ENCODE results near the gene NLN. TPM values are rescaled to one million over a fixed set of nuclear protein-coding genes. Genes with fewer than 3 reads are reported as not detected.

The NLN gene
- total and polyA plus RNA-seq, 2 donors (not counting 1 experiment from before 2014, with no cell fraction given) = 29.2 to 33.7 TPM

DNA sequence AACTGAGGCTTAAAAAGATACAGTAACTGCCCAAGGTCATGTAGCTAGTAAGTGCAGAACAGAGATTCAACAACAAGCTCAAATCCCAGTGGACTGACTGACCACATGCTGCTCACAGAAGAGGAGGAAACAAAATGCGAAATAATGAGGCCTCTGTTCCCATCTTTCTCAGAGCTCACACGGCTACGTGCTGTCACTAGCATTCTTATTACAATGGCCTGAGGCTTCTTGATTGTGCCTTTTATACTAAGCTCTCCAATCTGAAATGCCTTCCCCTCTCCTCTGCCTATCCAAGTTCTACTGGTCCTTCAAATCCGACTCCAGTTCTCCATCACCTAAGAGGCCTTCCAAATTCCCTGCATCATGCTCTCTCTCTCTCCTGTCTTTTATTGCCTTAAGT lies 26.1 kb upstream of the NLN start:
- Histone ChIP-seq H3K27me3 (ENCODE audit: control insufficient read depth, insufficient read depth, low read length) (no peaks in the 10 kb centered on the region), H2AFZ (ENCODE audit: low read length) (no peak overlapping the region), H3K4me2 (ENCODE audit: extremely low read depth, insufficient read depth, low read length) (no peak overlapping the region), H3K9ac (ENCODE audit: insufficient read depth, low read length) (no peak overlapping the region), H3K79me2 (ENCODE audit: control insufficient read depth, insufficient read depth, low read length) (no peaks in the 10 kb centered on the region), H3K4me3 (replicated peaks in 1 of 4; ENCODE audit: control extremely low read depth in 1 of 4, insufficient read depth in 1 of 4, low read depth in 3 of 4, low read length in 4 of 4) (no peak overlapping the region), H3K4me1 (ENCODE audit: control insufficient read depth, extremely low read depth, insufficient read depth, low read length) (no peaks in the 10 kb centered on the region), H3K9me3 (ENCODE audit: control insufficient read depth, insufficient read depth, low read depth, low read length) (no peaks in the 10 kb centered on the region), H3K36me3 (ENCODE audit: control insufficient read depth, insufficient read depth, low read length) (no peaks in the 10 kb centered on the region), H3K27ac (ENCODE audit: insufficient read depth, low read length) (no peak overlapping the region), H4K20me1 (ENCODE audit: control insufficient read depth, extremely low read depth, insufficient read depth, low read length) (no peaks in the 10 kb centered on the region)
- no peak for DNase-seq (ENCODE audit: low read depth in 2 of 2)
- TF ChIP-seq EZH2 (IDR thresholded peaks at IDR 0.05; ENCODE audit: low read length, missing control alignments) (no peak), CTCF (conservative IDR thresholded peaks at IDR 0.05 in 1 of 2, IDR thresholded peaks at IDR 0.05 in 1 of 2; ENCODE audit: low read depth in 1 of 2, low read length in 2 of 2) (no peak)

- Histone ChIP-seq H3K36me3 (ENCODE audit: control insufficient read depth, insufficient read depth, low read length) (no peaks in the 10 kb centered on the region), H3K27ac (ENCODE audit: insufficient read depth, low read length) (no peak overlapping the region), H4K20me1 (ENCODE audit: control insufficient read depth, extremely low read depth, insufficient read depth, low read length) (no peaks in the 10 kb centered on the region), H3K4me3 (replicated peaks in 1 of 4; ENCODE audit: control extremely low read depth in 1 of 4, insufficient read depth in 1 of 4, low read depth in 3 of 4, low read length in 4 of 4) (no peak overlapping the region), H3K4me2 (ENCODE audit: extremely low read depth, insufficient read depth, low read length) (no peak overlapping the region), H3K27me3 (ENCODE audit: control insufficient read depth, insufficient read depth, low read length) (no peaks in the 10 kb centered on the region), H3K4me1 (ENCODE audit: control insufficient read depth, extremely low read depth, insufficient read depth, low read length) (no peaks in the 10 kb centered on the region), H3K9me3 (ENCODE audit: control insufficient read depth, insufficient read depth, low read depth, low read length) (no peaks in the 10 kb centered on the region), H3K9ac (ENCODE audit: insufficient read depth, low read length) (no peak overlapping the region), H3K79me2 (ENCODE audit: control insufficient read depth, insufficient read depth, low read length) (no peaks in the 10 kb centered on the region), H2AFZ (ENCODE audit: low read length) (no peak overlapping the region)
- no peak for TF ChIP-seq CTCF (conservative IDR thresholded peaks at IDR 0.05 in 1 of 2, IDR thresholded peaks at IDR 0.05 in 1 of 2; ENCODE audit: low read depth in 1 of 2, low read length in 2 of 2)
- no peak for TF ChIP-seq EZH2 (IDR thresholded peaks at IDR 0.05; ENCODE audit: low read length, missing control alignments)
- peak; percentile 6 to 12 for DNase-seq (ENCODE audit: low read depth in 2 of 2)
Measured at GRCh38 chr5:65696892-65697291, 25.1 kb upstream of the NLN start.

- TF ChIP-seq CTCF (conservative IDR thresholded peaks at IDR 0.05 in 1 of 2, IDR thresholded peaks at IDR 0.05 in 1 of 2; ENCODE audit: low read depth in 1 of 2, low read length in 2 of 2) = no peak
- no peak for TF ChIP-seq EZH2 (IDR thresholded peaks at IDR 0.05; ENCODE audit: low read length, missing control alignments)
- Histone ChIP-seq H3K27me3 (ENCODE audit: control insufficient read depth, insufficient read depth, low read length) (no peaks in the 10 kb centered on the region), H3K9me3 (ENCODE audit: control insufficient read depth, insufficient read depth, low read depth, low read length) (no peaks in the 10 kb centered on the region), H3K4me3 (replicated peaks in 1 of 4; ENCODE audit: control extremely low read depth in 1 of 4, insufficient read depth in 1 of 4, low read depth in 3 of 4, low read length in 4 of 4) (no peak overlapping the region), H3K9ac (ENCODE audit: insufficient read depth, low read length) (no peak overlapping the region), H3K79me2 (ENCODE audit: control insufficient read depth, insufficient read depth, low read length) (no peaks in the 10 kb centered on the region), H3K4me2 (ENCODE audit: extremely low read depth, insufficient read depth, low read length) (no peak overlapping the region), H3K36me3 (ENCODE audit: control insufficient read depth, insufficient read depth, low read length) (no peaks in the 10 kb centered on the region), H2AFZ (ENCODE audit: low read length) (no peak overlapping the region), H3K27ac (ENCODE audit: insufficient read depth, low read length) (no peak overlapping the region), H4K20me1 (ENCODE audit: control insufficient read depth, extremely low read depth, insufficient read depth, low read length) (no peaks in the 10 kb centered on the region), H3K4me1 (ENCODE audit: control insufficient read depth, extremely low read depth, insufficient read depth, low read length) (no peaks in the 10 kb centered on the region)
- DNase-seq (ENCODE audit: low read depth in 2 of 2) = no peak
Measured at GRCh38 chr5:65699338-65699737, 22.7 kb upstream of the NLN start.

All from fibroblast of lung (primary cell).